HT1080 (cell line): ENCODE results near the gene NFIC. TPM values are rescaled to one million over a fixed set of nuclear protein-coding genes. Genes with fewer than 3 reads are reported as not detected.
"Not testable (repeated sequence)": the region's sequence is repeated elsewhere in the genome, so short reads cannot be mapped to it uniquely, and the experiment has no call there.

ENCODE experiments used
- DNase-seq: peaks from one replicate; pipeline ENCODE4 v3.0.0-alpha.2; 2015; ENCODE audit warnings: low read depth
- polyA plus RNA-seq, 2 experiments: library from polyadenylated mRNA; depleted of rRNA; stranded (reverse); fragments of >200 nt; gene quantifications; 2 replicates each; pipeline ENCODE4 v1.2.3, GENCODE V29; 2015
- total RNA-seq: library from RNA; depleted of rRNA; stranded (reverse); fragments of >200 nt; shearing (Covaris generic); gene quantifications from 2 replicates; pipeline ENCODE4 v1.2.3, GENCODE V29; 2014; rRNA removed

Gene NFIC
- total RNA-seq, result 22.5 and 33.2 TPM in 2 replicates
- 23.4 and 26.2 TPM in 2 replicates for polyA plus RNA-seq (2015; cell fraction: cytosol; rRNA removed)
- polyA plus RNA-seq (2015; cell fraction: nucleus; rRNA removed), result 15.7 and 16.8 TPM in 2 replicates

- peak; percentile 76 for DNase-seq
These were observed at the start of gene NFIC for GRCh38 chr19:3365836-3366752. TSS of gene NFIC (plus strand) at chr19:3366583. CDS start at chr19:3366637, 54 bp downstream.

- DNase-seq, result no peak
These were observed 49.6 kb upstream of the NFIC start for GRCh38 chr19:3316659-3317207.

- DNase-seq, result peak; percentile 65
These were observed 46.6 kb upstream of the NFIC start for GRCh38 chr19:3319643-3320353.

- no peak for DNase-seq
These were observed 46.1 kb upstream of the NFIC start for GRCh38 chr19:3320354-3320670.

- DNase-seq, result no peak
These were observed 45.5 kb upstream of the NFIC start for GRCh38 chr19:3320853-3321252.

- DNase-seq, result no peak
These were observed 44.7 kb upstream of the NFIC start for GRCh38 chr19:3321696-3322095.

GRCh38 chr19:3322199-3322978 lies 44.0 kb upstream of the NFIC start:
- no peak for DNase-seq

GRCh38 chr19:3323026-3323425 lies 43.4 kb upstream of the NFIC start:
- DNase-seq, result no peak

- DNase-seq, result no peak
These were observed 42.7 kb upstream of the NFIC start for GRCh38 chr19:3323658-3324057.

GRCh38 chr19:3324405-3324856 lies 42.0 kb upstream of the NFIC start:
- peak; percentile 43 for DNase-seq

- DNase-seq, result no peak
These were observed 40.9 kb upstream of the NFIC start for GRCh38 chr19:3325451-3325850.

GRCh38 chr19:3328743-3329142 lies 37.6 kb upstream of the NFIC start:
- no peak for DNase-seq

GRCh38 chr19:3330047-3330446 lies 36.3 kb upstream of the NFIC start:
- DNase-seq, result no peak

- not testable (repeated sequence) for DNase-seq
These were observed 34.2 kb upstream of the NFIC start for GRCh38 chr19:3332232-3332631.

- no peak for DNase-seq
These were observed 33.3 kb upstream of the NFIC start for GRCh38 chr19:3333020-3333583.

GRCh38 chr19:3333662-3334061 lies 32.7 kb upstream of the NFIC start:
- DNase-seq, result no peak

GRCh38 chr19:3334749-3335430 lies 31.5 kb upstream of the NFIC start:
- not testable (repeated sequence) for DNase-seq

GRCh38 chr19:3335431-3336350 lies 30.7 kb upstream of the NFIC start:
- no peak for DNase-seq

- DNase-seq, result no peak
These were observed 30.1 kb upstream of the NFIC start for GRCh38 chr19:3336351-3336679.
